Activated naive CD4-positive, alpha-beta T cell treated with anti-CD3 and anti-CD28 coated beads, Interleukin-2, amount 50 U/mL, for 72 hours (primary cell): ENCODE results near the gene MAN2B1. TPM values are rescaled to one million over a fixed set of nuclear protein-coding genes. Genes with fewer than 3 reads are reported as not detected.
"Not testable (repeated sequence)": the region's sequence is repeated elsewhere in the genome, so short reads cannot be mapped to it uniquely, and the experiment has no call there.

Experiments used
- ATAC-seq, 2 donors: fragments of 150-1000 bp; cut with Tn5 transposase; 2 replicates each; pipeline ENCODE4 v1.10.0; 2021; ENCODE audit warnings: mild to moderate bottlenecking in 2 of 2, moderate library complexity in 2 of 2
- DNase-seq, 2 donors: peaks; one replicate each; pipeline ENCODE4 v3.0.0; 2021 to 2022; ENCODE audit warnings: low spot score in 2 of 2
- H3K27ac Mint-ChIP-seq, 2 donors: one replicate each; pipeline ENCODE4 v1.8.0; 2022; ENCODE audit warnings: mild to moderate bottlenecking in 2 of 2, mixed read lengths in 2 of 2
- H3K36me3 Mint-ChIP-seq, 2 donors: one replicate each; pipeline ENCODE4 v1.8.0; 2022; ENCODE audit warnings: mixed read lengths in 2 of 2
- H3K9me3 Mint-ChIP-seq, 2 donors: one replicate each; pipeline ENCODE4 v1.8.0; 2022; ENCODE audit warnings: mixed read lengths in 2 of 2
- total RNA-seq, 2 donors: library from RNA; stranded (reverse); gene quantifications; one replicate each; pipeline ENCODE4 v1.2.3, GENCODE V29; 2022

Gene MAN2B1
- total RNA-seq, 2 donors from 2014 or later = 136 to 174 TPM

- ATAC-seq (no peak), DNase-seq (no peak)
- no peaks in the 10 kb centered on the region for H3K9me3 Mint-ChIP-seq
- peaks cover 0 to 11% of the 10 kb centered on the region in 2 donors for H3K36me3 Mint-ChIP-seq
- no peak overlapping the region for H3K27ac Mint-ChIP-seq
Observed at GRCh38 chr19:12648088-12648487, 18.5 kb downstream of the MAN2B1 start.

- DNase-seq = peak in 1 of 2 donors; percentile 50
- peaks cover 0 to 11% of the 10 kb centered on the region in 2 donors for H3K36me3 Mint-ChIP-seq
Observed at GRCh38 chr19:12647490-12648071, 19.0 kb downstream of the MAN2B1 start.

GRCh38 chr19:12647047-12647446 lies 19.5 kb downstream of the MAN2B1 start:
- no peak for DNase-seq
- Mint-ChIP-seq H3K9me3 (no peaks in the 10 kb centered on the region), H3K36me3 (peaks cover 0 to 11% of the 10 kb centered on the region in 2 donors), H3K27ac (peak overlapping the region in 1 of 2 donors; percentile 10)
- peak in 1 of 2 donors; percentile 2 for ATAC-seq

More at GRCh38 chr19:12647490-12648071, 19.0 kb downstream of the MAN2B1 start:
- H3K9me3 Mint-ChIP-seq = no peaks in the 10 kb centered on the region
- peak overlapping the region in 1 of 2 donors; percentile 10 for H3K27ac Mint-ChIP-seq
- ATAC-seq = peak; percentile 58 to 72

- DNase-seq (no peak), ATAC-seq (no peak)
- Mint-ChIP-seq H3K27ac (peak overlapping the region in 1 of 2 donors; percentile 10), H3K36me3 (peaks cover 0 to 11% of the 10 kb centered on the region in 2 donors), H3K9me3 (no peaks in the 10 kb centered on the region)
Observed at GRCh38 chr19:12646551-12646950, 20.0 kb downstream of the MAN2B1 start.

- not testable (repeated sequence) for ATAC-seq, H3K36me3 Mint-ChIP-seq, H3K9me3 Mint-ChIP-seq, H3K27ac Mint-ChIP-seq, DNase-seq
Observed at GRCh38 chr19:12643716-12644115, 22.8 kb downstream of the MAN2B1 start.

GRCh38 chr19:12642506-12642905 lies 24.0 kb downstream of the MAN2B1 start:
- H3K27ac Mint-ChIP-seq = no peak overlapping the region
- no peak for ATAC-seq
- no peaks in the 10 kb centered on the region for H3K36me3 Mint-ChIP-seq
- no peak for DNase-seq
- H3K9me3 Mint-ChIP-seq = no peaks in the 10 kb centered on the region

GRCh38 chr19:12641456-12641855 lies 25.1 kb downstream of the MAN2B1 start:
- no peak for ATAC-seq
- no peak for DNase-seq
- no peak overlapping the region for H3K27ac Mint-ChIP-seq
- H3K9me3 Mint-ChIP-seq = no peaks in the 10 kb centered on the region
- no peaks in the 10 kb centered on the region for H3K36me3 Mint-ChIP-seq

GRCh38 chr19:12639901-12640613 lies 26.5 kb downstream of the MAN2B1 start:
- Mint-ChIP-seq H3K27ac (peak overlapping the region; percentile 23 to 81), H3K9me3 (no peaks in the 10 kb centered on the region), H3K36me3 (peaks cover 0 to 4% of the 10 kb centered on the region in 2 donors)
- peak; percentile 94 to 95 for ATAC-seq
- peak; percentile 87 to 92 for DNase-seq

GRCh38 chr19:12638611-12639182 lies 27.8 kb downstream of the MAN2B1 start:
- ATAC-seq = no peak
- Mint-ChIP-seq H3K27ac (peak overlapping the region in 1 of 2 donors; percentile 81), H3K9me3 (no peaks in the 10 kb centered on the region), H3K36me3 (peaks cover 0 to 10% of the 10 kb centered on the region in 2 donors)
- DNase-seq = no peak

GRCh38 chr19:12636631-12637030 lies 29.9 kb downstream of the MAN2B1 start:
- no peak for ATAC-seq
- H3K27ac Mint-ChIP-seq = no peak overlapping the region
- DNase-seq = no peak
- peaks cover 0 to 21% of the 10 kb centered on the region in 2 donors for H3K36me3 Mint-ChIP-seq
- H3K9me3 Mint-ChIP-seq = no peaks in the 10 kb centered on the region

- Mint-ChIP-seq H3K9me3 (peaks cover 13 to 18% of the 10 kb centered on the region in 2 donors), H3K27ac (no peak overlapping the region), H3K36me3 (peaks cover 25 to 63% of the 10 kb centered on the region in 2 donors)
- no peak for DNase-seq
- peak; percentile 64 to 73 for ATAC-seq
Observed at GRCh38 chr19:12629215-12629614, 37.3 kb downstream of the MAN2B1 start.

- H3K27ac Mint-ChIP-seq = no peak overlapping the region
- ATAC-seq = no peak
- no peak for DNase-seq
- H3K9me3 Mint-ChIP-seq = peaks cover 13 to 18% of the 10 kb centered on the region in 2 donors
- H3K36me3 Mint-ChIP-seq = peaks cover 25 to 57% of the 10 kb centered on the region in 2 donors
Observed at GRCh38 chr19:12628040-12629022, 38.2 kb downstream of the MAN2B1 start.

GRCh38 chr19:12626958-12627357 lies 39.6 kb downstream of the MAN2B1 start:
- Mint-ChIP-seq H3K9me3 (peaks cover 13 to 18% of the 10 kb centered on the region in 2 donors), H3K36me3 (peaks cover 25 to 54% of the 10 kb centered on the region in 2 donors), H3K27ac (no peak overlapping the region)
- DNase-seq = no peak
- ATAC-seq = peak in 1 of 2 donors; percentile 28

- no peak overlapping the region for H3K27ac Mint-ChIP-seq
- DNase-seq = no peak
- H3K9me3 Mint-ChIP-seq = peaks cover 5 to 7% of the 10 kb centered on the region in 2 donors
- peaks cover 16 to 27% of the 10 kb centered on the region in 2 donors for H3K36me3 Mint-ChIP-seq
- ATAC-seq = no peak
Observed at GRCh38 chr19:12623361-12624031, 43.0 kb downstream of the MAN2B1 start.

- ATAC-seq, DNase-seq, H3K36me3 Mint-ChIP-seq, H3K27ac Mint-ChIP-seq, H3K9me3 Mint-ChIP-seq: not testable (repeated sequence)
Observed at GRCh38 chr19:12621253-12622024, 45.1 kb downstream of the MAN2B1 start.
